ENCODE data around the gene MYT1. TPM values are rescaled to one million over a fixed set of nuclear protein-coding genes. Genes with fewer than 3 reads are reported as not detected.

MYT1 gene
- total and polyA plus RNA-seq, 3 donors from 2014 or later: 1.7 to 22.2 (median 2.9) TPM

DNA sequence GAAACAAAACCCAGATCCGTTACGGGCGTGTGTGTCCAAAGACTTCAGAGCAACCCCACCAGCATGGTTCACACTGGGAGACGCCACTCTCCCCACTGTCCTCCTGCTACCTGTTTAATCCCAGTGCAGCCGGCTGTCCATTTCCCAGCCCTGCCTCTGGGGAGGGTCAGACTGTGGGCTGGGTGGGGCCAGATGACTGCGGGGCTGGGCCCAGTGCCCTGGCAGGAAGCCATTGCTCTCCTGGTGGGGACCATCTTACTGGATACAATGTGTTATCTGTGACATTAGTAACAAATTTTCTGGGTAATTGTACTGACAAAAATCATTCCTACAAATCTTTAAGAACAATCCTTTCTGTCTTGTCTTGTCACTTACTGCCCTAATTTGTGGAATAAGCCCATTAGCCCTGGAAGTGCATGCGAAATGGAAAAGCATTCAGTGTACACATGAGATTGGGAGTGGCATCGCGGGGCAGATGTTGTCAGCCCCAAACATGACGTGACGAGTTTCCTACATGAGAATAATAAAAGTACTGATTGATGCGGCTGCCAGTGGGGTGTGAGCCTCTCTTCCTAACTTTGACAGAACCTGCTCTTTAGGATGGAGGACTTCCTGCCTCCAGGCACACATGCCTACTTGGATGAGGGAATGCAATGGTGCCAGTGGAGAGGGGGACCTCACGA, 53.4 kb downstream of the MYT1 start:
- no peaks in the 10 kb centered on the region for H3K36me3 ChIP-seq (ENCODE audit: low read depth, missing control alignments)
- no peaks in the 10 kb centered on the region for H3K27me3 ChIP-seq
- peaks cover 32% of the 10 kb centered on the region for H3K4me1 ChIP-seq
- H3K9me3 ChIP-seq: no peaks in the 10 kb centered on the region
- DNase-seq: peak; percentile 91
- no peak overlapping the region for H3K27ac ChIP-seq
- H3K4me3 ChIP-seq: no peak overlapping the region
- 69 to 84% methylated on average over 13 of the region's 13 CpGs for WGBS, 2 donors
- no peak for TF ChIP-seq POLR2A (IDR thresholded peaks at IDR 0.05)
- TF ChIP-seq, protein P1, sequence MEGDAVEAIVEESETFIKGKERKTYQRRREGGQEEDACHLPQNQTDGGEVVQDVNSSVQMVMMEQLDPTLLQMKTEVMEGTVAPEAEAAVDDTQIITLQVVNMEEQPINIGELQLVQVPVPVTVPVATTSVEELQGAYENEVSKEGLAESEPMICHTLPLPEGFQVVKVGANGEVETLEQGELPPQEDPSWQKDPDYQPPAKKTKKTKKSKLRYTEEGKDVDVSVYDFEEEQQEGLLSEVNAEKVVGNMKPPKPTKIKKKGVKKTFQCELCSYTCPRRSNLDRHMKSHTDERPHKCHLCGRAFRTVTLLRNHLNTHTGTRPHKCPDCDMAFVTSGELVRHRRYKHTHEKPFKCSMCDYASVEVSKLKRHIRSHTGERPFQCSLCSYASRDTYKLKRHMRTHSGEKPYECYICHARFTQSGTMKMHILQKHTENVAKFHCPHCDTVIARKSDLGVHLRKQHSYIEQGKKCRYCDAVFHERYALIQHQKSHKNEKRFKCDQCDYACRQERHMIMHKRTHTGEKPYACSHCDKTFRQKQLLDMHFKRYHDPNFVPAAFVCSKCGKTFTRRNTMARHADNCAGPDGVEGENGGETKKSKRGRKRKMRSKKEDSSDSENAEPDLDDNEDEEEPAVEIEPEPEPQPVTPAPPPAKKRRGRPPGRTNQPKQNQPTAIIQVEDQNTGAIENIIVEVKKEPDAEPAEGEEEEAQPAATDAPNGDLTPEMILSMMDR (IDR thresholded peaks at IDR 0.05): peak in 1 of 3 experiments; percentile 9
- intact Hi-C loops (cut with DNase I; ENCODE audit: low total_unique reads): no loop called here

DNA sequence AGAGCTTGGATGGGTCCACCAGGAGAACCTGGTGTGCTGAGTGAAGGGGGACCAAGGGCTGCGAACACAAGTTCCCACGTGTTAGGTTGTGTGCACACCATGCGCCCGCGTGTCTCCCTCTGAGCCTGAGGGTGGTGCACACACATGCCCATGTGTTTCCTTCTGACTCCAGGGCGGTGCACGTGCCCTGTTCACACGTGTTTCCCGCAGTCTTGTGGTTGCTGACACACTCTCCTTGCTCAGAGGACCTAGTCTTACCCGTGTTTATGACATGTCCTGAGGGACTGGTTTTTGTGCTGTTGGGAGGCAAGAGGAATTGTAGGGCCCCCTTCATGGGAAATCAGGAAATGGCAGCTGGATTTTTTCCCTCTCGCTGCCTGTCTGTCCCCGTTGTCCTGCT, 55.0 kb downstream of the MYT1 start:
- H3K4me1 ChIP-seq: peaks cover 34% of the 10 kb centered on the region
- intact Hi-C loops (cut with DNase I; ENCODE audit: low total_unique reads): no loop called here
- no peak for DNase-seq
- H3K27me3 ChIP-seq: no peaks in the 10 kb centered on the region
- H3K36me3 ChIP-seq (ENCODE audit: low read depth, missing control alignments): no peaks in the 10 kb centered on the region
- H3K27ac ChIP-seq: no peak overlapping the region
- 90 to 92% methylated on average over 11 to 12 of the region's 12 CpGs for whole genome bisulfite sequencing, 2 donors
- no peak overlapping the region for H3K4me3 ChIP-seq
- TF ChIP-seq, protein P1 (IDR thresholded peaks at IDR 0.05): no peak
- TF ChIP-seq POLR2A (IDR thresholded peaks at IDR 0.05): no peak
- no peaks in the 10 kb centered on the region for H3K9me3 ChIP-seq

DNA sequence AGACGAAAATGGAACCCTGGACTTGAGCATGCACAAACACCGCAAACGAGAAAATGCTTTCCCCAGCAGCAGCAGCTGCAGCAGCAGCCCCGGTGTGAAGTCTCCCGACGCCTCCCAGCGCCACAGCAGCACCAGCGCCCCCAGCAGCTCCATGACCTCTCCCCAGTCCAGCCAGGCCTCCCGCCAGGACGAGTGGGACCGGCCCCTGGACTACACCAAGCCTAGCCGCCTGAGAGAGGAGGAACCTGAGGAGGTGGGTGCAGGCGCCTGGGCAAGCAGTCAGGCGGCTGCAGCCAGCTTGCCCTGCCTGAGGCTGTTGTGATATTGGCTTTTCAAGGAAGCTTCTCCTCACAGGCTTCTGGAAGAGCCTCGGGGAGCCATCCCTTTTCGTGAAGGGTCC, 55.5 kb downstream of the MYT1 start:
- Histone ChIP-seq H3K27me3 (no peaks in the 10 kb centered on the region), H3K9me3 (no peaks in the 10 kb centered on the region), H3K4me1 (peaks cover 34% of the 10 kb centered on the region), H3K4me3 (no peak overlapping the region), H3K36me3 (ENCODE audit: low read depth, missing control alignments) (no peaks in the 10 kb centered on the region), H3K27ac (no peak overlapping the region)
- DNase-seq: no peak
- 91 to 92% methylated on average over 7 to 16 of the region's 16 CpGs for WGBS, 2 donors
- TF ChIP-seq POLR2A (IDR thresholded peaks at IDR 0.05): no peak
- TF ChIP-seq, protein P1 (IDR thresholded peaks at IDR 0.05): no peak
- intact Hi-C loops (cut with DNase I; ENCODE audit: low total_unique reads): no loop called here

DNA sequence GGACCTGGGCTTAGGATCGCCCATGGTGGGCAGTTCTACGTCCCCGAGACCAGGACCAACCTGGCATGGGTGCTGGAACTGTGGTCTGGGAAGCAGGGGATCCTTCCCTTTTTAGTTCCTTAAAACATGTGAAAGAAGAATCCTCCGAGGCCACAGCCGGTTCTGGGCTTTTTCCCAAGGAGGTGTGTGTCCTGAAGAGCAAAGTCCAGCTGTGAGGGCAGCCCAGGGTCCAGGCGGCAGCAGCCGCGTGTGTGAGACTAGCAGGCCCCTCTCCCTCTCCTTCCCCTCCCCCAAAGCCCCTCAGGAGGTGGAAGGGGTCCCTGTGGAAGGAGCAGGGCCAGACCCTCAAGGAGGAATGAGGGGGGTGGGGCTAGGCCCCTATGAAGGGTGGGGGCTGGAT, 56.2 kb downstream of the MYT1 start:
- 68 to 79% methylated on average over 8 of the region's 8 CpGs for WGBS, 2 donors
- H3K4me3 ChIP-seq: no peak overlapping the region
- TF ChIP-seq POLR2A (IDR thresholded peaks at IDR 0.05): no peak
- TF ChIP-seq, protein P1 (IDR thresholded peaks at IDR 0.05): no peak
- H3K27ac ChIP-seq: no peak overlapping the region
- no peaks in the 10 kb centered on the region for H3K27me3 ChIP-seq
- no peaks in the 10 kb centered on the region for H3K9me3 ChIP-seq
- intact Hi-C loops (cut with DNase I; ENCODE audit: low total_unique reads): no loop called here
- H3K36me3 ChIP-seq (ENCODE audit: low read depth, missing control alignments): no peaks in the 10 kb centered on the region
- no peak for DNase-seq
- peaks cover 34% of the 10 kb centered on the region for H3K4me1 ChIP-seq
